NCI-H748 treated with DMSO at 0.1 percent for 48 hours (cell line): ENCODE data around the gene RPS13.
"Not testable (repeated sequence)": the region's sequence is repeated elsewhere in the genome, so short reads cannot be mapped to it uniquely, and the experiment has no call there.

Source experiments
- DNase-seq: peaks from one replicate; lab custom pipeline; 2025; lab: John Stamatoyannopoulos, UW

Gene RPS13

GRCh38 chr11:17077520-17078401, at the start of gene RPS13:
Gene RPS13, minus strand, starts transcription at chr11:17077667. Its CDS starts 26 bp downstream, at chr11:17077641.
- DNase-seq = peak; percentile 97

- DNase-seq = no peak
Observed at GRCh38 chr11:17121981-17122380, 44.5 kb upstream of the RPS13 start.

GRCh38 chr11:17117262-17117661, 39.8 kb upstream of the RPS13 start:
- no peak for DNase-seq

- no peak for DNase-seq
Observed at GRCh38 chr11:17116117-17116516, 38.6 kb upstream of the RPS13 start.

GRCh38 chr11:17107745-17108144, 30.3 kb upstream of the RPS13 start:
- DNase-seq = not testable (repeated sequence)

- not testable (repeated sequence) for DNase-seq
Observed at GRCh38 chr11:17105404-17106040, 28.1 kb upstream of the RPS13 start.

GRCh38 chr11:17102462-17102861, 25.0 kb upstream of the RPS13 start:
- DNase-seq = no peak

- no peak for DNase-seq
Observed at GRCh38 chr11:17098658-17099057, 21.2 kb upstream of the RPS13 start.

- DNase-seq = no peak
Observed at GRCh38 chr11:17098038-17098437, 20.6 kb upstream of the RPS13 start.

GRCh38 chr11:17085976-17086375, 8.5 kb upstream of the RPS13 start:
- not testable (repeated sequence) for DNase-seq

- DNase-seq = no peak
Observed at GRCh38 chr11:17077240-17077519, 287 bp downstream of the RPS13 start.

GRCh38 chr11:17076517-17077239, 789 bp downstream of the RPS13 start:
- no peak for DNase-seq

- no peak for DNase-seq
Observed at GRCh38 chr11:17075506-17075905, 2.0 kb downstream of the RPS13 start.

- DNase-seq = no peak
Observed at GRCh38 chr11:17073370-17074027, 4.0 kb downstream of the RPS13 start.

GRCh38 chr11:17067417-17067816, 10.1 kb downstream of the RPS13 start:
- DNase-seq = no peak

GRCh38 chr11:17066691-17067090, 10.8 kb downstream of the RPS13 start:
- no peak for DNase-seq

- DNase-seq = peak; percentile 29
Observed at GRCh38 chr11:17063171-17064002, 14.1 kb downstream of the RPS13 start.

- DNase-seq = not testable (repeated sequence)
Observed at GRCh38 chr11:17051146-17051545, 26.3 kb downstream of the RPS13 start.

- DNase-seq = not testable (repeated sequence)
Observed at GRCh38 chr11:17048491-17048890, 29.0 kb downstream of the RPS13 start.

- DNase-seq = no peak
Observed at GRCh38 chr11:17046690-17047089, 30.8 kb downstream of the RPS13 start.
